Raji (cell line): ENCODE data around the gene NPFFR1.

Experiments used
- POLR2A ChIP-seq: IDR thresholded peaks from 2 replicates; pipeline ENCODE4 v1.6.1; 2011; ENCODE audit warnings: low read depth, low read length, control low read depth; ENCODE audit not compliant: insufficient read depth

Gene NPFFR1

GRCh38 chr10:70319824-70320223, 36.0 kb upstream of the NPFFR1 start:
- no peak for TF ChIP-seq POLR2A

DNA sequence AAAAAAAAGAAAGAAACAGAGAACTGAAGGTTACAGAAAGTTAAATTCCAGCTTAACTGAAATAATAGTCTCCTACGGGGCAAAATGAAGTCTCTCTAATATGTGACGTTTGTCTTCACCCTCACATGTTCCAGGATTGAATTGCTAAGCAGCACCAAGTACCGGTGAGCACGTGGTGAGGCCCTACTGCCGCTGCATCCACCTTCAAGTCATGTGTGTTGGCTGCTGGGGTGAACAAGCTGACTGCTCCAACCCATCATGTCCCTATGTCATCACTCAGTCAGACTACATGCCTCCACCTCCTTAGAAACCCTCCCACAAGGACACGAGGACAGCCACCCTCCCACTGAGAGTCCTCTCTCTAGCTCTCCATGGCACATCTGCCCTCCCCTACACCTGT, 35.4 kb upstream of the NPFFR1 start:
- no peak for TF ChIP-seq POLR2A

- no peak for TF ChIP-seq POLR2A
Observed at GRCh38 chr10:70317943-70318318, 34.1 kb upstream of the NPFFR1 start.

GRCh38 chr10:70317272-70317942, 33.6 kb upstream of the NPFFR1 start:
- TF ChIP-seq POLR2A = no peak

- TF ChIP-seq POLR2A = no peak
Observed at GRCh38 chr10:70315815-70316214, 32.0 kb upstream of the NPFFR1 start.

GRCh38 chr10:70315276-70315675, 31.5 kb upstream of the NPFFR1 start:
- no peak for TF ChIP-seq POLR2A

DNA sequence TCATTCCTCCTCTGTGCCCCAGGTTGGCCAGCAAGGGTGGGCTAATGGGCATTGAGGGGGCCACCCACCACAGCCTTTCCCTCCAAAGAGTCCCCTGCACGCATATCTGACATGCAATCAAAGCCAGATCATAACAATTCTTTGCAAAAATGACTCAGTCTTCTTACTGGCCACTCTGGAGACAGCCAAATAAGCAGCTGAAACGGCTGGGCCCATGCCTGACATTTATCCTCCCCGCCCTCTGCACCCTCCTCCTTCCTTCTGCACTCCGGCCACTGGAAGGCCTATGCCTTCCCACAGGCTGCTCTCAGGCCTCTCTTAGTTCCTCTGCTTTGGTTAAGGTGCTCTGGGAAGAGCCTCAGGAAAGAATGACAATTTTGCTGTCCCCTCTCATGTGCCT, 29.2 kb upstream of the NPFFR1 start:
- TF ChIP-seq POLR2A = no peak

- no peak for TF ChIP-seq POLR2A
Observed at GRCh38 chr10:70312249-70312648, 28.4 kb upstream of the NPFFR1 start.

DNA sequence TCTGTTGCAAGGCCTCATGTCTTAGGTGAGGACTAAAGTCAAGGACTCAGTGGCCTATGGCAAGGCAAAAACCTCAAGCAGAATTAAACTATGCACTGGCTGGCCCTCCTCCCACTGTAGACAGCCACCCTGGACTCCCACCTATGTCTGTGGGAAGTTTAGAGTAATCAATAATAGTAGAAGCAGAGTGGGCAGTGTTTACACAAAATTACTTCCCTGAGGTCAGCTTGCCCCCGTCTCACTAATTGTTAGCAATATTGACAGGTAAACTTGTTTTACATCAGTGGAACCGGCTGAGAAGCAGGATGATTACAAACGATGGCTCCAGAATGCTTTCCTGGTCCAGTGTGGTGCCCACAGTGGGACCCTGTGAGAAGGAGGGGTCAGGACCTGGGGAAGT, 27.9 kb upstream of the NPFFR1 start:
- no peak for TF ChIP-seq POLR2A

DNA sequence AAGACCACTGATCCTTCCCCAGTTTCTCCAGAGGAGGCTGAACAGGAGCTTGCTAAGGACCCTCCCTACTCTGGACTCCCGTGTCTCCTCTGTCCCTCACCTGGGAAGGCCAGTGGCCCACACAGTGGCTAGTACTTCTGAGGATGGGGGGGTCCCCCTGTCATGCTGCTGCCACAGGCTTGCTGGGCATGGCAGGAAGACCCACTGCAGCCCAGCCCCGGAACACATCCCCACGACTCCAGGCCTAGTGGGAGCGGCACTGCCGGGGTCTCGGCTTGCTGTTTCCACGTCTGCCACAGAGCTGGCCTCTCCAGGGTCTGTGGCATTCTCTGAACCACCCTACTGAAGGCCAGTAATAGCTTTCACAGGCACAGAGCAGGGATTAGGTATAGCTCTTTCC, 25.9 kb upstream of the NPFFR1 start:
- no peak for TF ChIP-seq POLR2A

- TF ChIP-seq POLR2A = no peak
Observed at GRCh38 chr10:70308121-70309060, 24.6 kb upstream of the NPFFR1 start.

- no peak for TF ChIP-seq POLR2A
Observed at GRCh38 chr10:70306886-70307520, 23.2 kb upstream of the NPFFR1 start.

DNA sequence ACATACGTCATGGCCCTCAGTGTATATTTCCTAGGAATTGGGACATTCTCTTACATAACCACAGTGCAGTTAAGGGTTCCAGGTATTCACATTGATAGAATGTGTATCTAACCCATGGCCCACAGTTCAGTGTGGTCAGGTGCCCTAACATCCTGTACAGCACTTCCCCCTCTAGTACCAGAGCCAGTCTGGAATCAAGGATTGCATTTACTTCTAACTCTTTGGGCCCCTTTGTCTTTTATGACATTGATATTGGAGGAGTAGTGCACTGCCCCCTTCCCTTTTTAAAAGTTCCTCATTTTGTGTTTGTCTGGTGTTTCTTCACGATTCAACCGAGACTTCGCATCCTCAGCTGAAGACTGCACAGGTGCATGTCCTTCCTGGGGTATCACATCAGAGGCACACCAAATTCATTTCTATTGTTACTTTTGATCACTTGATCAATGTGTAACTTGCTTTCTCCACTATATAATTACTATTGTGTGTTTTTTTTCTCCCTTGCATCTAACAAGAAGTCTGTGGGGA, 22.4 kb upstream of the NPFFR1 start:
- TF ChIP-seq POLR2A = no peak

GRCh38 chr10:70303730-70304129, 19.9 kb upstream of the NPFFR1 start:
- TF ChIP-seq POLR2A = no peak

- no peak for TF ChIP-seq POLR2A
Observed at GRCh38 chr10:70302292-70302691, 18.5 kb upstream of the NPFFR1 start.
